ENCODE data around the gene DIRAS3. TPM values are rescaled to one million over a fixed set of nuclear protein-coding genes. Genes with fewer than 3 reads are reported as not detected.
"Not testable (repeated sequence)": the region's sequence is repeated elsewhere in the genome, so short reads cannot be mapped to it uniquely, and the experiment has no call there.

DIRAS3 gene
- total RNA-seq, 2 donors from 2014 or later: 0.42 to 0.69 TPM

DNA sequence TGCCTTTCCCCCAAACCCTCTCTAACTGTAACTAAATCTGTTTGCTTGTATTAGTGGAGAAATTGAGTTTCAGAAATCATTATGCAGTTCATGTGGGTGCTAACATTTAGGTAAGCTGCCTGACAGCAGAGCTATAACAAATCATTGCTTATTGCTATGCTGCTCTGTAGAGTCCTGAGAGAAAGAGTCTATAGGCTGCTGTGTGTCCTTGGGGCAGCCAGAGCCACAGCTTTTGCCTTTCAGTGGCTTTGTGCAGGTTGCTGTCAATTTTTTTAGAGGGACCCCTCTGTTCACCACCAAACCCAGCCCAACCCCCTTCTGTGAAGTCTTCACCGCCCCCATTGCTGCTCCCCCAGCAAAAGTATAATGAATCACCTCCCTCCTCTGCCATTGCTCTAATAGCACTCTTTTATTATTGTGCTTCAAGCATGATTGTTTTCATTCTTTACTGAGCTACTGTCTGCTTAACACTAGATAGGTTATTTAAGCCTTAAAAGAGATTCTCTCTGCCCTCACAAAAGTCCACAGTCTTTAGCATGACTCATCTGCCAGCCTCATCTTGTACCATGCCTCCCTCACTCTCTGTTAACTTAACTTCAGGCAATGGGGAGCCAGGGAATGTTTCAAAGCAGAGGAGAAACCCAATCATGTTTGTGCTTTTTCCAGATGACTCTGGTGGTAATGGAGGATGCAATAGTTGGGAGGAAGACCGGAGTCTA, 38.6 kb downstream of the DIRAS3 start:
- H3K4me1 ChIP-seq: no peaks in the 10 kb centered on the region
- H3K27me3 ChIP-seq: no peaks in the 10 kb centered on the region
- DNase-seq: no peak
- no peaks in the 10 kb centered on the region for H3K9me3 ChIP-seq
- H3K9ac ChIP-seq (ENCODE audit: low read depth in 2 of 2, low read length in 2 of 2): no peak overlapping the region
- intact Hi-C loops (cut with DNase I): loop anchor here (10.0 kb wide), 1 partner anchor 157 kb away; no protein-coding TSS in a partner anchor
- H3K36me3 ChIP-seq: no peaks in the 10 kb centered on the region
- TF ChIP-seq, protein P1, sequence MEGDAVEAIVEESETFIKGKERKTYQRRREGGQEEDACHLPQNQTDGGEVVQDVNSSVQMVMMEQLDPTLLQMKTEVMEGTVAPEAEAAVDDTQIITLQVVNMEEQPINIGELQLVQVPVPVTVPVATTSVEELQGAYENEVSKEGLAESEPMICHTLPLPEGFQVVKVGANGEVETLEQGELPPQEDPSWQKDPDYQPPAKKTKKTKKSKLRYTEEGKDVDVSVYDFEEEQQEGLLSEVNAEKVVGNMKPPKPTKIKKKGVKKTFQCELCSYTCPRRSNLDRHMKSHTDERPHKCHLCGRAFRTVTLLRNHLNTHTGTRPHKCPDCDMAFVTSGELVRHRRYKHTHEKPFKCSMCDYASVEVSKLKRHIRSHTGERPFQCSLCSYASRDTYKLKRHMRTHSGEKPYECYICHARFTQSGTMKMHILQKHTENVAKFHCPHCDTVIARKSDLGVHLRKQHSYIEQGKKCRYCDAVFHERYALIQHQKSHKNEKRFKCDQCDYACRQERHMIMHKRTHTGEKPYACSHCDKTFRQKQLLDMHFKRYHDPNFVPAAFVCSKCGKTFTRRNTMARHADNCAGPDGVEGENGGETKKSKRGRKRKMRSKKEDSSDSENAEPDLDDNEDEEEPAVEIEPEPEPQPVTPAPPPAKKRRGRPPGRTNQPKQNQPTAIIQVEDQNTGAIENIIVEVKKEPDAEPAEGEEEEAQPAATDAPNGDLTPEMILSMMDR (IDR thresholded peaks at IDR 0.05): no peak
- H3K4me3 ChIP-seq: no peak overlapping the region
- no peak overlapping the region for H3K27ac ChIP-seq

DNA sequence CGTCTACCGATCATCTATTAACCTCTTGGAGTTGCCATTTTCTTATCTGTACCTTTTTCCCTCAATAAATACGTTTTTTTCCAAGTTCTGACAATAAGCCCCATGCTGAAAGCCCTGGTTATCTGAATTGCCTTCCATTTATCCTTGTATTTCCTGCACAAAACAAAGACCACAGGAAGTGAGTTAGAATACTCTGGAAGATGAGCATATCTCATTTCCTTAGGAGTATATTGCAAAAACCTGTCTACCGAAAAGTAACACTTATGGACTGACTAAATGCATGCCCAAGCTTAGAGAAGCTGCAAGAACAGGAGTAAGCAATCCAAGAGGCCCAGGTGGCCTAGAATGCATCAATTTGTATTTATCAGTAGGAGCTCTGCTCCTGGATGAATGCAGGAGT, 39.9 kb downstream of the DIRAS3 start:
- DNase-seq: no peak
- Histone ChIP-seq H3K27me3 (no peaks in the 10 kb centered on the region), H3K4me3 (no peak overlapping the region), H3K9ac (ENCODE audit: low read depth in 2 of 2, low read length in 2 of 2) (no peak overlapping the region), H3K36me3 (no peaks in the 10 kb centered on the region), H3K4me1 (no peaks in the 10 kb centered on the region), H3K27ac (no peak overlapping the region), H3K9me3 (no peaks in the 10 kb centered on the region)
- intact Hi-C loops (cut with DNase I): loop anchor here (10.0 kb wide), 1 partner anchor 156 kb away; no protein-coding TSS in a partner anchor
- TF ChIP-seq, protein P1 (IDR thresholded peaks at IDR 0.05): no peak

DNA sequence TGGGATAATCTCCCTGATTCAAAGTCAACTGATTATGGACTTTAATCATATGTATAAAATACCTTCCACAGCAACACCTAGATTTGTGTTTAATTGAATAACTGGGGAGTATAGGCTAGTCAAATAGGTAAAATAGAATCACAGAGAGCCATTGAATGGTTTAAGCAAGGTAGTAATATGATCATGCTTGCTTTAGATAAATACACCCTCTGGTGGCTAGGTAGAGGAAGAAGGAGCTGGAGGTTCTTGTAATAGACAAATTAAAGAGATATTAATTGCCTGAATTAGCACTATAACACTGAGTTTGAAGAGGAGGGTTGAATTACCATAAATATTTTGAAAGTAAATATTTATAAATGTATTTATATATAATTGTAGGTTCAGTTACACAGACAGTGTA, 40.3 kb downstream of the DIRAS3 start:
- H3K4me1 ChIP-seq: no peaks in the 10 kb centered on the region
- H3K27ac ChIP-seq: no peak overlapping the region
- no peak overlapping the region for H3K9ac ChIP-seq (ENCODE audit: low read depth in 2 of 2, low read length in 2 of 2)
- DNase-seq: no peak
- H3K36me3 ChIP-seq: no peaks in the 10 kb centered on the region
- H3K4me3 ChIP-seq: no peak overlapping the region
- TF ChIP-seq, protein P1 (IDR thresholded peaks at IDR 0.05): no peak
- intact Hi-C loops (cut with DNase I): loop anchor here (10.0 kb wide), 1 partner anchor 155 kb away; no protein-coding TSS in a partner anchor
- no peaks in the 10 kb centered on the region for H3K9me3 ChIP-seq
- H3K27me3 ChIP-seq: no peaks in the 10 kb centered on the region

DNA sequence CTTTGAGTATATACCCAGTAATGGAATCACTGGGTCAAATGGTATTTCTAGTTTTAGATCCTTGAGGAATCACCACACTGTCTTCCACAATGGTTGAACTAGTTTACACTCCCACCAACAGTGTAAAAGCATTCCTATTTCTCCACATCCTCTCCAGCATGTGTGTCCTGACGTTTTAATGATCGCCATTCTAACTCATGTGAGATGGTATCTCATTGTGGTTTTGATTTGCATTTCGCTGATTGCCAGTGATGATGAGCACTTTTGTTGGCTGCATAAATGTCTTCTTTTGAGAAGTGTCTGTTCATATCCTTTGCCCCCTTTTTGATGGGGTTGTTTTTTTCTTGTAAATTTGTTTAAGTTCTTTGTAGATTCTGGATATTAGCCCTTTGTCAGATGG, 46.8 kb downstream of the DIRAS3 start:
- DNase-seq; intact Hi-C loops (cut with DNase I); H3K4me1 ChIP-seq; H3K27ac ChIP-seq; H3K9ac ChIP-seq (ENCODE audit: low read depth in 2 of 2, low read length in 2 of 2); H3K36me3 ChIP-seq; H3K9me3 ChIP-seq; H3K27me3 ChIP-seq; H3K4me3 ChIP-seq: not testable (repeated sequence)

DNA sequence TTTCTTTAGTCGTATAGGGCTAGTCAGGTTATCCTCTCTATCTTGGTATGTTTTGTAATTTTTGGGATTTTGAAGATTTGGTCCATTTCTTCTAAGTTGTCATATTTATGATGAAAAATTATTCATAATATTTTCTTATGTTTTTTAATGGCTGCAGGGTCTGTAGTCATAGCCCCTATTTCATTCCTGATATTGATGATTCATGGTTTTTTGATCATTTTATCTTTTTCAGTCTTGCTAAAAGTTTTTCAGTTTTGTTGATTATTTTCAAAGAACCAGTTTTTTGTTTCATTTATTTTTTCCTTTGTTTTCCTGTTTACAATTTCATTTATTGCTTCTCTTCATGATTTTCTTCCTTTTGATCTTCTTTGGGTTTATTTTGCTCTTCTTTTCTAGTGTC, 50.2 kb downstream of the DIRAS3 start:
- intact Hi-C loops (cut with DNase I): no loop called here

DNA sequence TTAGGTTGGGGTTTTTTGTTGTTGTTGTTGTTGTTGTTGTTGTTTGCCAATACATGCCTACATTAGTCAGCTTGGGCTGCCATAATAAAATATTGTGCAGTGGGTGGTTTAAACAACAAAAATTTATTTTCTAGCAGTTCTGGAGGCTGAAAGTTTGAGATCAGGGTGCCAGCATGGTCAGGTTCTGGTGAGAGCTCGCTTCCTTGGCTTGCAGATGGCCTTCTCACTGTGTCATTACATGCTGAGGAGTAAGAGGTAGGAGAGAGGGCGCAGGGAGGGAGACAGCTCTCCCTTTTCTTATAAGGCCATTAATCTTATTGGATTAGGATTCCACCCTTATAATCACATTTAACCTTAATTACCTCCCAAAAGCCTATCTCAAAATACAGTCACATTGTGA, 52.7 kb downstream of the DIRAS3 start:
- DNase-seq: no peak
- Histone ChIP-seq H3K4me1 (no peaks in the 10 kb centered on the region), H3K27me3 (no peaks in the 10 kb centered on the region), H3K4me3 (no peak overlapping the region), H3K27ac (no peak overlapping the region), H3K9me3 (no peaks in the 10 kb centered on the region), H3K36me3 (no peaks in the 10 kb centered on the region), H3K9ac (ENCODE audit: low read depth in 2 of 2, low read length in 2 of 2) (no peak overlapping the region)
- TF ChIP-seq, protein P1 (IDR thresholded peaks at IDR 0.05): no peak
- intact Hi-C loops (cut with DNase I): no loop called here

More for the DNA sequence above, 50.2 kb downstream of the DIRAS3 start:
- H3K27ac ChIP-seq: no peak overlapping the region
- H3K4me1 ChIP-seq: no peaks in the 10 kb centered on the region
- no peak overlapping the region for H3K4me3 ChIP-seq
- H3K27me3 ChIP-seq: no peaks in the 10 kb centered on the region
- DNase-seq: no peak
- H3K9ac ChIP-seq (ENCODE audit: low read depth in 2 of 2, low read length in 2 of 2): no peak overlapping the region
- TF ChIP-seq, protein P1 (IDR thresholded peaks at IDR 0.05): no peak
- H3K36me3 ChIP-seq: no peaks in the 10 kb centered on the region
- no peaks in the 10 kb centered on the region for H3K9me3 ChIP-seq

Measured in colonic mucosa (tissue), 4 donors.